Lower lobe of right lung (tissue), 2 donors: ENCODE measurements around the gene CTAGE9. TPM values are rescaled to one million over a fixed set of nuclear protein-coding genes. Genes with fewer than 3 reads are reported as not detected.

Experiments used
- ATAC-seq, 2 donors: fragments of 200-7000 bp; cut with Tn5 transposase; one replicate each; pipeline ENCODE4 v1.9.1; 2020 to 2022; ENCODE audit warnings: mild to moderate bottlenecking in 2 of 2, moderate library complexity in 2 of 2
- DNase-seq: peaks from one replicate; pipeline ENCODE4 v3.0.0-alpha.2; 2020
- H3K27ac ChIP-seq: fragments of 200-600 bp; one replicate; pipeline ENCODE4 v1.8.0; 2022
- H3K27me3 ChIP-seq: fragments of 200-600 bp; one replicate; pipeline ENCODE4 v1.8.0; 2022; ENCODE audit warnings: low read depth
- H3K36me3 ChIP-seq: fragments of 200-600 bp; one replicate; pipeline ENCODE4 v1.8.0; 2022; ENCODE audit warnings: mild to moderate bottlenecking
- H3K4me1 ChIP-seq: fragments of 200-600 bp; one replicate; pipeline ENCODE4 v1.8.0; 2022
- H3K4me3 ChIP-seq: fragments of 200-600 bp; one replicate; pipeline ENCODE4 v1.8.0; 2022; ENCODE audit warnings: mild to moderate bottlenecking
- H3K9me3 ChIP-seq: fragments of 200-600 bp; one replicate; pipeline ENCODE4 v1.8.0; 2022
- intact Hi-C: fragments of 100-400 bp; cut with DNase I; formaldehyde crosslinking; loops from one replicate; pipeline ENCODE4 v1.11.0; 2022
- total RNA-seq: library from RNA; stranded (reverse); fragmentation: NEBNext Ultra II Directional; extraction: Animal tissue kit (Norgen Biotek cat#: 25700); gene quantifications from one replicate; pipeline ENCODE4 v1.2.1, GENCODE V29; 2021
- TF ChIP-seq, protein P1 (sequence below): fragments of 200-600 bp; IDR thresholded peaks from one replicate; pipeline ENCODE4 v1.8.0; 2022; ENCODE audit warnings: antibody characterized with exemption, mild to moderate bottlenecking
- donor health status: DM: no; HTN: yes; CAD: no; lungs with severe emphysema.

Gene CTAGE9
- total RNA-seq, 1 donor from 2014 or later, result not detected

DNA sequence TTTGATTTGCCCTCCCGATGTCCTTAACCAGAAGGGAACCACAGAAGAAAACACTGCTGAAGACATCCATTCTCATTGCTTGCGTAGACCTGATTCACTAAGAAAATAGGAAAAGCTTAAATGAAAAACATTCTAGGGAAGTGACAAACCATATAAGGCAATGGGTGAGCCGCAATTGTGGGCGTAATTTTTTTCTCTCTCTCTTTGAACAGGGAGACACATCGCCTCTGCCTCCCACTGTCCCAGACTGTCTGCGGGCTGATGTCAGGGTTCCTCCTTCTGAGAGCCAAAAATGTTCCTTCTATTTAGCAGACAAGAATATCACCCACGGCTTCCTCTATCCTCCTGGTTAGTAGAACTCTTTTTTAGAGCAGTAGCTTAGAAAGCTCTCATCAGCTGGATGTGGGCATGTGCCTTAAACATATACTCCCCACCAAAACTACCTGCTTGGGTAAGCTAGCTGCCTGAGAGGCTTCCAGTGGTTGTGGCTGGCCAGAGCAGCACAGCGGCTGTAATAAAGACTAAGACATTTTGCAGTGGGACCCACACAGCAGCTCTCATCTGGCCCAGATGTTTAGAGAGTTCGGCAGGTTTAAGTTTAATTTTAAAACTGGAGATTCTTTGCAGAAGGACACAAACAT is 22.7 kb upstream of the CTAGE9 start:
- no peak overlapping the region for H3K27ac ChIP-seq
- DNase-seq (no peak), ATAC-seq (no peak)
- H3K4me3 ChIP-seq, result no peak overlapping the region
- H3K4me1 ChIP-seq, result no peaks in the 10 kb centered on the region
- H3K27me3 ChIP-seq, result no peaks in the 10 kb centered on the region
- H3K36me3 ChIP-seq, result no peaks in the 10 kb centered on the region
- TF ChIP-seq, protein P1, sequence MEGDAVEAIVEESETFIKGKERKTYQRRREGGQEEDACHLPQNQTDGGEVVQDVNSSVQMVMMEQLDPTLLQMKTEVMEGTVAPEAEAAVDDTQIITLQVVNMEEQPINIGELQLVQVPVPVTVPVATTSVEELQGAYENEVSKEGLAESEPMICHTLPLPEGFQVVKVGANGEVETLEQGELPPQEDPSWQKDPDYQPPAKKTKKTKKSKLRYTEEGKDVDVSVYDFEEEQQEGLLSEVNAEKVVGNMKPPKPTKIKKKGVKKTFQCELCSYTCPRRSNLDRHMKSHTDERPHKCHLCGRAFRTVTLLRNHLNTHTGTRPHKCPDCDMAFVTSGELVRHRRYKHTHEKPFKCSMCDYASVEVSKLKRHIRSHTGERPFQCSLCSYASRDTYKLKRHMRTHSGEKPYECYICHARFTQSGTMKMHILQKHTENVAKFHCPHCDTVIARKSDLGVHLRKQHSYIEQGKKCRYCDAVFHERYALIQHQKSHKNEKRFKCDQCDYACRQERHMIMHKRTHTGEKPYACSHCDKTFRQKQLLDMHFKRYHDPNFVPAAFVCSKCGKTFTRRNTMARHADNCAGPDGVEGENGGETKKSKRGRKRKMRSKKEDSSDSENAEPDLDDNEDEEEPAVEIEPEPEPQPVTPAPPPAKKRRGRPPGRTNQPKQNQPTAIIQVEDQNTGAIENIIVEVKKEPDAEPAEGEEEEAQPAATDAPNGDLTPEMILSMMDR, result no peak
- H3K9me3 ChIP-seq, result no peaks in the 10 kb centered on the region
- intact Hi-C loops, result no loop called here

DNA sequence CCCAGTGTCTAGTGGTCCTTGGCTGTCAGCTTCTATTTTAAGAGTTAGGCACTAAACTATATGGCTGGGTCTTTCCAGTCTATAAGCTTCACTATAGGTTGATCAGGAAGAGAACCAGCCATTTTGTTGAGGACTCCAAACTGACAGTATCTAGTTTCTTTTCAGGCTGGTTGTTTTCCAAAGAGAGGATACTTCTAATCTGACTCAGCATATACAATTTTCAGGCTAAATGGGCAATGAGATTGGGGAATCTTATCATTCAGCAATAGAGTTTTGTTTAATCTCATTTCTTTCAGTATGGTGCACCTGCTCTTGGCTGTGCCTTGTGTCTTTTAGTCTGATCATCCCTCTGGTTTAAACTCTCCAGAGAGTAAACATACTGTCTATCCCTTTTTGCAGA is 20.4 kb upstream of the CTAGE9 start:
- H3K36me3 ChIP-seq, result no peaks in the 10 kb centered on the region

DNA sequence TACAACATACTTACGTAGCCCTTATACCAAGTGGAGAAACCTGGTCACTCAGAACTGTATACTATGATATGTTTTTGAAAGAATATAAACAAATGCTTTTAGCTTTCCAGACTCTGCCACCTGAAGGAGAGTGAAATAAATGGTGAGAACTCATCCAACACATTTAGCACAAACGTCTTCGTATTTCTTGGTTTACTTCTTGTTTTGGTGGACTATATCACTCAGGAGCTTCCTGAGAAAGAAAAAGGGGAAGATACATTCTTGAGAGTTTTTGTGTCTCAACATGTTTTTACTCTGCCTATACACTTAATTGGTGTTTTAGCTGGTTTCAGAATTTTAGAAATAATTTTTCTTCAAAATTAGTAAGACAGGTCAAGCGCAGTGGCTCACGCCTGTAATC is 19.4 kb upstream of the CTAGE9 start:
- TF ChIP-seq, protein P1, result no peak
- no peaks in the 10 kb centered on the region for H3K4me1 ChIP-seq
- H3K27me3 ChIP-seq, result no peaks in the 10 kb centered on the region
- DNase-seq (no peak), ATAC-seq (no peak)
- intact Hi-C loops, result no loop called here
- H3K4me3 ChIP-seq, result no peak overlapping the region
- no peak overlapping the region for H3K27ac ChIP-seq
- H3K36me3 ChIP-seq, result no peaks in the 10 kb centered on the region
- H3K9me3 ChIP-seq, result no peaks in the 10 kb centered on the region

More for the DNA sequence above, 20.4 kb upstream of the CTAGE9 start:
- Histone ChIP-seq H3K27ac (no peak overlapping the region), H3K4me1 (no peaks in the 10 kb centered on the region), H3K27me3 (no peaks in the 10 kb centered on the region), H3K9me3 (no peaks in the 10 kb centered on the region), H3K4me3 (no peak overlapping the region)
- TF ChIP-seq, protein P1, result no peak
- ATAC-seq, result no peak
- intact Hi-C loops, result no loop called here
- DNase-seq, result no peak

DNA sequence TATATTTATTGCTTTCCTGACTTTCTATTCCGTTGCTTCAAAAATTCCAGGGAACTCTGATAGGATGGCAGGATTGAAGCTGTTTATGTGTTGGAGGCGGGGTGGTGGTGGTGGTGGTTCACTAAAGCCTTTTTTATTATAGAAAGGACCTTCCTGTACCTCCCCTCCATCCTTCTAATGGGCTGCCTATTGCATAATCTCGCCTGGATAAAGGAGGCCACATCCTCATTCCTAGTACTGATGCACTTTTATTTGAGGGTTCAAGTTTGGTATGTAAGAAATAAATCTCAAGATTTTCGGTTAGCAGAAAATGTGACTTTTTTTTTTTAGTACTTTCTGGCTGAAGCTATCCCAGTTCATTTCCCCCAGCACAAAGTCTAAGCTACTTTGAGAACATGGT is 18.7 kb upstream of the CTAGE9 start:
- DNase-seq, result no peak
- intact Hi-C loops, result no loop called here

DNA sequence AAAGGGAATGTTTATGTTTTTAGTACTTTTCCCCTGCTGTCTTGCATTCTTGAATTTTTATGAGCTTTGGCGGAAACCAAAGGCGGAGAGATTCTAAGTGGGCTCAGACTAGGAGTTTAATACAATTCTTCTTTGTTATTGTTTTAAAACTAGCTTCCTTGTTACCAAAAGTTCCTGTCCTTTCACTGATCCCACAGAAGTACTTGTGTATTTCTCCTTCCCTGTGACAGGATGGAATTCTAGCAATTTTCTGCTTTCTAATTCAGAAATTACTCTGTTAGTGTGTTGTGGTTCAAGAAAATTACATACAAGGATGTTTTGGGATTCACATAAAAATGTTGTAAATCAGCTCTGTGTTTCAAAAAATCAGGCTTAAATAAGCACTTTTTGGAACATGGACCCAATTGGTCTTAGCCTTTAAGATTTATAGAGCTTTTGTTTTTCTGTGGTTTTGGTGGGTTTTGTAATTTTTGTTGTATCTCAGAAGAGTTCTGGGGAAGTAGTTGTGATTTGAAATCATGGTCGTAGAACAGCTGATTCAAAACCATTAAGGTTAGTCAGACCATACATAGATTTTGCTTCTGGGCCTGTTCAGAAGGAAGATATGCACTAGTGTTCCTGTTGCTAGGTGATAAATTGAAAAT is 17.6 kb upstream of the CTAGE9 start:
- TF ChIP-seq, protein P1, result no peak
- no peak overlapping the region for H3K27ac ChIP-seq
- no peak for DNase-seq
- ATAC-seq, result no peak
- H3K4me3 ChIP-seq, result no peak overlapping the region
- no peaks in the 10 kb centered on the region for H3K9me3 ChIP-seq
- H3K4me1 ChIP-seq, result no peaks in the 10 kb centered on the region
- H3K36me3 ChIP-seq, result no peaks in the 10 kb centered on the region
- H3K27me3 ChIP-seq, result no peaks in the 10 kb centered on the region
- intact Hi-C loops, result no loop called here

More for the DNA sequence above, 18.7 kb upstream of the CTAGE9 start:
- H3K27ac ChIP-seq, result no peak overlapping the region
- H3K4me1 ChIP-seq, result no peaks in the 10 kb centered on the region
- H3K4me3 ChIP-seq, result no peak overlapping the region
- H3K27me3 ChIP-seq, result no peaks in the 10 kb centered on the region
- H3K9me3 ChIP-seq, result no peaks in the 10 kb centered on the region
- ATAC-seq, result no peak
- H3K36me3 ChIP-seq, result no peaks in the 10 kb centered on the region
- TF ChIP-seq, protein P1, result no peak
